BLaER1 treated with 17β-estradiol and CSF1 and Interleukin-3, amounts not matched to agents 10 nM and 100 nM (cell line): Measurements from ENCODE around the gene KAT8.

Experiments
- H3K27ac ChIP-seq, 11 experiments: shearing (Covaris generic); formaldehyde crosslinking; 2 replicates each; pipeline ENCODE4 v1.8.1; 2022
- H3K27me3 ChIP-seq, 11 experiments: shearing (Covaris generic); formaldehyde crosslinking; 2 replicates each; pipeline ENCODE4 v1.8.1; 2022
- H3K36me3 ChIP-seq, 11 experiments: shearing (Covaris generic); formaldehyde crosslinking; 2 replicates each; pipeline ENCODE4 v1.8.1; 2022
- H3K4me1 ChIP-seq, 10 experiments: shearing (Covaris generic); formaldehyde crosslinking; 2 replicates each; pipeline ENCODE4 v1.8.1; 2022
- H3K4me2 ChIP-seq, 11 experiments: shearing (Covaris generic); formaldehyde crosslinking; 2 replicates each; pipeline ENCODE4 v1.8.1; 2022
- H3K4me3 ChIP-seq, 10 experiments: shearing (Covaris generic); formaldehyde crosslinking; 2 replicates each; pipeline ENCODE4 v1.8.1; 2022
- H3K9ac ChIP-seq, 11 experiments: shearing (Covaris generic); formaldehyde crosslinking; 2 replicates each; pipeline ENCODE4 v1.8.1; 2022
- H3K9me3 ChIP-seq, 11 experiments: shearing (Covaris generic); formaldehyde crosslinking; replicated peaks in 1 of 11; 2 replicates each; pipeline ENCODE4 v1.8.1; 2022
- H4K20me1 ChIP-seq, 11 experiments: shearing (Covaris generic); formaldehyde crosslinking; 2 replicates each; pipeline ENCODE4 v1.8.1; 2022
- Cebpa-rat ChIP-seq, 11 experiments: shearing (Covaris generic); IDR thresholded peaks; 2 replicates each; pipeline ENCODE4 v1.8.1; 2022

The KAT8 gene

GRCh38 chr16:31130899-31131298, 13.4 kb downstream of the KAT8 start:
- peak overlapping the region in 1 of 11 experiments; percentile 51; a peak in 2 of 22 replicates for H3K27ac ChIP-seq
- TF ChIP-seq Cebpa-rat (IDR thresholded peaks at IDR 0.05) = no peak
- no peaks in the 10 kb centered on the region for H3K27me3 ChIP-seq
- H3K4me3 ChIP-seq = no peak overlapping the region
- H3K36me3 ChIP-seq = peaks cover 32 to 63% (median 50%) of the 10 kb centered on the region in 11 experiments
- peak overlapping the region in 1 of 11 experiments; percentile 94; a peak in 1 of 22 replicates for H3K4me2 ChIP-seq
- no peaks in the 10 kb centered on the region; a peak in 1 of 22 replicates for H4K20me1 ChIP-seq
- peaks cover 56 to 84% (median 69%) of the 10 kb centered on the region in 10 experiments for H3K4me1 ChIP-seq
- H3K9ac ChIP-seq = no peak overlapping the region; a peak in 1 of 22 replicates
- no peaks in the 10 kb centered on the region for H3K9me3 ChIP-seq

GRCh38 chr16:31131416-31131815, 14.0 kb downstream of the KAT8 start:
- H3K4me2 ChIP-seq = no peak overlapping the region
- H3K27me3 ChIP-seq = no peaks in the 10 kb centered on the region
- TF ChIP-seq Cebpa-rat (IDR thresholded peaks at IDR 0.05) = no peak

GRCh38 chr16:31131841-31132271, 14.4 kb downstream of the KAT8 start:
- no peaks in the 10 kb centered on the region; a peak in 1 of 22 replicates for H4K20me1 ChIP-seq
- H3K4me1 ChIP-seq = peaks cover 56 to 74% (median 66%) of the 10 kb centered on the region in 10 experiments
- peak overlapping the region in 2 of 11 experiments; percentile 6 to 23; a peak in 1 of 22 replicates for H3K9ac ChIP-seq
- H3K27me3 ChIP-seq = no peaks in the 10 kb centered on the region
- peaks cover 32 to 56% (median 45%) of the 10 kb centered on the region in 11 experiments for H3K36me3 ChIP-seq
- no peak overlapping the region for H3K4me3 ChIP-seq
- no peaks in the 10 kb centered on the region for H3K9me3 ChIP-seq
- no peak for TF ChIP-seq Cebpa-rat (IDR thresholded peaks at IDR 0.05)
- H3K4me2 ChIP-seq = no peak overlapping the region
- peak overlapping the region in 3 of 11 experiments; percentile 18 to 60 (median 28); a peak in 1 of 22 replicates for H3K27ac ChIP-seq

More at GRCh38 chr16:31131416-31131815, 14.0 kb downstream of the KAT8 start:
- Histone ChIP-seq H3K36me3 (peaks cover 32 to 58% (median 47%) of the 10 kb centered on the region in 11 experiments), H4K20me1 (no peaks in the 10 kb centered on the region; a peak in 1 of 22 replicates), H3K27ac (peak overlapping the region in 2 of 11 experiments; percentile 28 to 60; a peak in 1 of 22 replicates), H3K4me3 (no peak overlapping the region), H3K4me1 (peaks cover 56 to 78% (median 64%) of the 10 kb centered on the region in 10 experiments), H3K9me3 (no peaks in the 10 kb centered on the region), H3K9ac (peak overlapping the region in 2 of 11 experiments; percentile 6 to 23; a peak in 2 of 22 replicates)

- no peak overlapping the region for H3K4me3 ChIP-seq
- H3K9ac ChIP-seq = peak overlapping the region in 1 of 11 experiments; percentile 23; a peak in 1 of 22 replicates
- peaks cover 50 to 68% (median 61%) of the 10 kb centered on the region in 10 experiments for H3K4me1 ChIP-seq
- H3K9me3 ChIP-seq = no peaks in the 10 kb centered on the region
- peaks cover 26 to 50% (median 39%) of the 10 kb centered on the region in 11 experiments for H3K36me3 ChIP-seq
- H3K27me3 ChIP-seq = no peaks in the 10 kb centered on the region
- no peak for TF ChIP-seq Cebpa-rat (IDR thresholded peaks at IDR 0.05)
- peak overlapping the region in 1 of 11 experiments; percentile 75; a peak in 2 of 22 replicates for H3K4me2 ChIP-seq
- no peaks in the 10 kb centered on the region; a peak in 1 of 22 replicates for H4K20me1 ChIP-seq
- peak overlapping the region in 4 of 11 experiments; percentile 5 to 60 (median 23); a peak in 1 of 22 replicates for H3K27ac ChIP-seq
Observed at GRCh38 chr16:31132303-31132979, 15.0 kb downstream of the KAT8 start.

GRCh38 chr16:31133046-31133501, 15.6 kb downstream of the KAT8 start:
- peak overlapping the region in 9 of 11 experiments; percentile 32 to 75 (median 58); a peak in 14 of 22 replicates for H3K4me2 ChIP-seq
- H3K9ac ChIP-seq = 0 out of 22 replicates have a peak overlapping the region, but pooled peaks of 1 of the 11 experiments have one; percentile 25

GRCh38 chr16:31134091-31134571, 16.7 kb downstream of the KAT8 start:
- Histone ChIP-seq H3K4me2 (peak overlapping the region; percentile 32 to 75 (median 58)), H4K20me1 (no peaks in the 10 kb centered on the region; a peak in 1 of 22 replicates), H3K9ac (peak overlapping the region in 8 of 11 experiments; percentile 2 to 40 (median 22); a peak in 8 of 22 replicates), H3K27me3 (no peaks in the 10 kb centered on the region), H3K4me3 (no peak overlapping the region), H3K9me3 (no peaks in the 10 kb centered on the region), H3K4me1 (peaks cover 33 to 59% (median 48%) of the 10 kb centered on the region in 10 experiments), H3K36me3 (peaks cover 20 to 42% (median 33%) of the 10 kb centered on the region in 11 experiments), H3K27ac (peak overlapping the region in 10 of 11 experiments; percentile 6 to 60 (median 41); a peak in 15 of 22 replicates)
- TF ChIP-seq Cebpa-rat (IDR thresholded peaks at IDR 0.05) = no peak

More at GRCh38 chr16:31133046-31133501, 15.6 kb downstream of the KAT8 start:
- H4K20me1 ChIP-seq = no peaks in the 10 kb centered on the region; a peak in 1 of 22 replicates
- peaks cover 20 to 44% (median 33%) of the 10 kb centered on the region in 11 experiments for H3K36me3 ChIP-seq
- no peaks in the 10 kb centered on the region for H3K27me3 ChIP-seq
- no peak overlapping the region for H3K4me3 ChIP-seq
- peaks cover 44 to 62% (median 55%) of the 10 kb centered on the region in 10 experiments for H3K4me1 ChIP-seq
- TF ChIP-seq Cebpa-rat (IDR thresholded peaks at IDR 0.05) = no peak
- H3K27ac ChIP-seq = peak overlapping the region in 5 of 11 experiments; percentile 28 to 60 (median 45); a peak in 5 of 22 replicates
- no peaks in the 10 kb centered on the region for H3K9me3 ChIP-seq

GRCh38 chr16:31134625-31135534, 17.4 kb downstream of the KAT8 start:
- Histone ChIP-seq H3K4me2 (peak overlapping the region; percentile 32 to 75 (median 58); a peak in 21 of 22 replicates), H3K4me3 (no peak overlapping the region), H3K27ac (peak overlapping the region in 9 of 11 experiments; percentile 12 to 60 (median 40); a peak in 12 of 22 replicates), H3K36me3 (peaks cover 20 to 36% (median 28%) of the 10 kb centered on the region in 11 experiments), H3K4me1 (peaks cover 27 to 54% (median 43%) of the 10 kb centered on the region in 10 experiments), H3K9me3 (no peaks in the 10 kb centered on the region), H3K9ac (peak overlapping the region in 6 of 11 experiments; percentile 9 to 47 (median 28); a peak in 6 of 22 replicates), H3K27me3 (no peaks in the 10 kb centered on the region), H4K20me1 (no peaks in the 10 kb centered on the region; a peak in 1 of 22 replicates)
- peak in 2 of 11 experiments; percentile 9 to 31; a peak in 2 of 22 replicates for TF ChIP-seq Cebpa-rat (IDR thresholded peaks at IDR 0.05)
